GM19372 (cell line): ENCODE results near the gene SLC35E1.
"Not testable (repeated sequence)": the region's sequence is repeated elsewhere in the genome, so short reads cannot be mapped to it uniquely, and the experiment has no call there.

Experiments used
- ATAC-seq: cut with Tn5 transposase; IDR thresholded peaks from one replicate; pipeline ENCODE4 v1.9.1; 2021; ENCODE audit warnings: mild to moderate bottlenecking, low read depth, moderate library complexity; ENCODE audit not compliant: unreplicated experiment

SLC35E1 gene

GRCh38 chr19:16508546-16508945 is 63.7 kb downstream of the SLC35E1 start:
- ATAC-seq, result no peak

GRCh38 chr19:16506961-16507360 is 65.3 kb downstream of the SLC35E1 start:
- no peak for ATAC-seq

- ATAC-seq, result not testable (repeated sequence)
These were observed 66.1 kb downstream of the SLC35E1 start for GRCh38 chr19:16506161-16506560.

- no peak for ATAC-seq
These were observed 67.9 kb downstream of the SLC35E1 start for GRCh38 chr19:16504271-16504670.
